Measurements from ENCODE around the gene TPPP. TPM values are rescaled to one million over a fixed set of nuclear protein-coding genes. Genes with fewer than 3 reads are reported as not detected.
"Not testable (repeated sequence)": the region's sequence is repeated elsewhere in the genome, so short reads cannot be mapped to it uniquely, and the experiment has no call there.

The TPPP gene
- total and polyA plus RNA-seq, 2 experiments from 2014 or later = not detected

DNA sequence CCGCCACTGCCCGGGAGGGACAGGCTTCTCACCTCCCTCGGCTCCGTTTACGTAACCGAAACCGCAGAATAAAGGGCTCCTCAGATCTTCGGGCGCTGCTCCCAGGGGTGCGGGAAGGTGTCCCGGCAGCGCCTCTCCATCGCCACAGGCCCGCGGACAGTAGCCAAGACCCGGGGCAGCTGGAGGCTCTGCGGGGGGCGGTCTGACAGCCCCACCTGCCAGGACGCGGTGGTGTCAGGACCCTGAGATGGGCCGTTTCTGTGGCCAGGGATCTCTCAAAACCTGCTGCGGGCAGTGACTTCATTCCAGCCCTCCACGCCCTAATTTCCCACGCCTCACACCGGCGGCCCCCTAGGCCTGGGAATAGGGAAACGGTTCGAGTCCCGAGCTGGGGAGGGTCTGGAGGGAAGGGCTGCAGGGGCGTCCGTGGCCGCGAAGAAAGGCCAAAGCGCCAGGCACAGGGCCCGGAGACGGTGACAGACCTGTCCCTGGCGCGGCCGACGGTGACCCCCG lies 567 bp downstream of the TPPP start:
- DNase-seq; H3K9me3 ChIP-seq (ENCODE audit: low read depth); in situ Hi-C loops (cut with MboI); H3K4me1 ChIP-seq (ENCODE audit: insufficient read depth); H4K20me1 ChIP-seq (ENCODE audit: insufficient read depth); H3K9ac ChIP-seq; H2AFZ ChIP-seq; H3K27me3 ChIP-seq (replicated peaks; ENCODE audit: insufficient read depth); H3K9me2 ChIP-seq (ENCODE audit: insufficient read depth); H3K36me3 ChIP-seq (ENCODE audit: low read depth); H3K27ac ChIP-seq; H3K79me2 ChIP-seq (ENCODE audit: insufficient read depth); H3F3A ChIP-seq (ENCODE audit: insufficient read depth): not testable (repeated sequence)
- TF ChIP-seq EZH2 (IDR thresholded peaks at IDR 0.05; ENCODE audit: insufficient read depth, poor library complexity, severe bottlenecking) = peak; percentile 80
- 0 to 1% methylated on average over 20 to 36 of the region's 41 CpGs for WGBS, 2 experiments (ENCODE audit: low coverage in 1 of 2, low lambda C conversion rate in 2 of 2, missing lambda C conversion rate in 2 of 2)
- H3K4me2 ChIP-seq (ENCODE audit: unreplicated experiment) = peak overlapping the region; percentile 28
- peak overlapping the region; percentile 5; the same call in 1 of the 2 replicates for H3K4me3 ChIP-seq

DNA sequence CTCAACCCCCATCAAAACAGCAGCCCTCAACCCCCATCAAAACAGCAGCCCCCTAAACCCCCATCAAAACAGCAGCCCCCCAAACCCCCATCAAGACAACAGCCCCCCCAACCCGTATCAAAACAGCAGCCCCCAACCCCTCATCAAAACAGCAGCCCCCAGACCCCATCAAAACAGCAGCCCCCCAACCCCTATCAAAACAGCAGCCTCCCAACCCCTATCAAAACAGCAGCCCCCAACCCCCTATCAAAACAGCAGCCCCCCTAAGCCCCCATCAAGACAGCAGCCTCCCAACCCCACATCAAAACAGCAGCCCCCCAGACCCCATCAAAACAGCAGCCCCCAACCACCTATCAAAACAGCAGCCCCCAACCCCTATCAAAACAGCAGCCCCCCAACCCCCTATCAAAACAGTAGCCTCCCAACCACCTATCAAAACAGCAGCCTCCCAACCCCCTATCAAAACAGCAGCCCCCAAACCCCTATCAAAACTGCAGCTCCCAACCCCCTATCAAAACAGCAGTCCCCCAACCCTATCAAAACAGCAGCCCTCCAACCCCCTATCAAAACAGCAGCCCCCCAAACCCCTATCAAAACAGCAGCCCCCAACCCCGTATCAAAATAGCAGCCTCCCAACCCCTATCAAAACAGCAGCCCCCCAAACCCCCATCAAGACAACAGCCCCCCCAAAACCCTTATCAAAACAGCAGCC lies 1.2 kb downstream of the TPPP start:
- in situ Hi-C loops (cut with MboI) = no loop called here
- Histone ChIP-seq H3K9me3 (ENCODE audit: low read depth) (no peaks in the 10 kb centered on the region), H3K9ac (no peak overlapping the region), H3K79me2 (ENCODE audit: insufficient read depth) (no peaks in the 10 kb centered on the region), H3K27me3 (replicated peaks; ENCODE audit: insufficient read depth) (no peaks in the 10 kb centered on the region), H3K4me3 (no peak overlapping the region), H3K36me3 (ENCODE audit: low read depth) (no peaks in the 10 kb centered on the region), H3K9me2 (ENCODE audit: insufficient read depth) (no peaks in the 10 kb centered on the region), H3K27ac (no peak overlapping the region), H3F3A (ENCODE audit: insufficient read depth) (no peaks in the 10 kb centered on the region), H3K4me1 (ENCODE audit: insufficient read depth) (no peaks in the 10 kb centered on the region), H4K20me1 (ENCODE audit: insufficient read depth) (no peaks in the 10 kb centered on the region), H2AFZ (no peak overlapping the region), H3K4me2 (ENCODE audit: unreplicated experiment) (no peak overlapping the region)
- no peak for DNase-seq
- TF ChIP-seq EZH2phosphoT487 (IDR thresholded peaks at IDR 0.05; ENCODE audit: insufficient read depth, low read depth) (no peak), EZH2 (IDR thresholded peaks at IDR 0.05; ENCODE audit: insufficient read depth, poor library complexity, severe bottlenecking) (no peak)
- 0 to 20% methylated on average over 1 to 2 of the region's 2 CpGs for WGBS, 2 experiments (ENCODE audit: low coverage in 1 of 2, low lambda C conversion rate in 2 of 2, missing lambda C conversion rate in 2 of 2)

DNA sequence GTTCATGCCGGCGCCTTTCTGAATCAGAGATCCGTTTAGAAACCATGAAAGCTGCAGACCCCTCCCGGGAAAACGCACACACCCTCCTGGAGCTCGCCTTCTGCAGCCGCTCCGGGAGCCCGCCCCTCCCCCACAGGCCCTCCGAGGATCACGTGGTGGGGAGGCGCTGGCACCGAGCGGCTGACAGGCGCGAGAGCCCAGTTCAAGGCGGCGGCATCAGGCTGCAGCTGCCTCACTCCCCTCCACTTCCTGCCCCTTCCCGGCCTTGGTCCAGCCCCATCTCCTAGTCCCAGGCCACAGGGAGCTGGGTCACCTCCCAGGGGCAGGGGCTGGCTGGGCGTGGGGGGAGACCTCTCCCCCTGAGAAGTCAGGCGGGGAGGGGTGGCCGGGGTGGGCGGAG lies 2.1 kb downstream of the TPPP start:
- H3K27me3 ChIP-seq (replicated peaks; ENCODE audit: insufficient read depth); H3F3A ChIP-seq (ENCODE audit: insufficient read depth); H3K9me3 ChIP-seq (ENCODE audit: low read depth); H4K20me1 ChIP-seq (ENCODE audit: insufficient read depth); in situ Hi-C loops (cut with MboI); DNase-seq; H3K4me1 ChIP-seq (ENCODE audit: insufficient read depth); H3K36me3 ChIP-seq (ENCODE audit: low read depth); H2AFZ ChIP-seq; H3K4me2 ChIP-seq (ENCODE audit: unreplicated experiment); H3K27ac ChIP-seq; H3K79me2 ChIP-seq (ENCODE audit: insufficient read depth); H3K9ac ChIP-seq; H3K9me2 ChIP-seq (ENCODE audit: insufficient read depth); H3K4me3 ChIP-seq: not testable (repeated sequence)
- WGBS, 2 experiments (ENCODE audit: low coverage in 1 of 2, low lambda C conversion rate in 2 of 2, missing lambda C conversion rate in 2 of 2) = 2 to 20% methylated on average over 1 to 14 of the region's 23 CpGs

DNA sequence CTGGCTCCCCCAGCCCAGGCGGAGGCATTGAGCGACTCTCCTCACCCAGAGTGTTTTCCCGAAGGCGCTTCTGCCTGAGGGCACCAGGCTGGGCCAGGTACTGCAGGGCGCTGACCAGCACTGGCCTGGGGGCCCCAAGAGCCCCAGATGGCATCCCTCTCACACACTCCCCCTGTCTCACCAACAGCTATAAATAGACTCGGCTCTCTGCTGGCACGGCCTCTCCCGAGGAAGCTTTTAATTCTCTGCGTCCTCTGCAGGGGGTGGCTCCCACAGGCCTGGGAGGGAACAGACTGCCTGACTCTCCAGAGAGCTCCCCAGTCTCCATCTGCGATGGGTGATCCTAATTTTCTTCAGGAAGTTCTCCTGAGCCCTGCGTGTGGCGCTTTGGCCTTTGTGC lies 2.9 kb downstream of the TPPP start:
- H3K27ac ChIP-seq; H3K79me2 ChIP-seq (ENCODE audit: insufficient read depth); H3K9me3 ChIP-seq (ENCODE audit: low read depth); H2AFZ ChIP-seq; in situ Hi-C loops (cut with MboI); H3K36me3 ChIP-seq (ENCODE audit: low read depth); H3K4me2 ChIP-seq (ENCODE audit: unreplicated experiment); H4K20me1 ChIP-seq (ENCODE audit: insufficient read depth); DNase-seq; H3K9ac ChIP-seq; H3K4me3 ChIP-seq; H3K27me3 ChIP-seq (replicated peaks; ENCODE audit: insufficient read depth); H3K4me1 ChIP-seq (ENCODE audit: insufficient read depth); H3F3A ChIP-seq (ENCODE audit: insufficient read depth); H3K9me2 ChIP-seq (ENCODE audit: insufficient read depth): not testable (repeated sequence)
- no CpG with 5 or more reads among the region's 12 CpGs for WGBS, 2 experiments (ENCODE audit: low coverage in 1 of 2, low lambda C conversion rate in 2 of 2, missing lambda C conversion rate in 2 of 2)

DNA sequence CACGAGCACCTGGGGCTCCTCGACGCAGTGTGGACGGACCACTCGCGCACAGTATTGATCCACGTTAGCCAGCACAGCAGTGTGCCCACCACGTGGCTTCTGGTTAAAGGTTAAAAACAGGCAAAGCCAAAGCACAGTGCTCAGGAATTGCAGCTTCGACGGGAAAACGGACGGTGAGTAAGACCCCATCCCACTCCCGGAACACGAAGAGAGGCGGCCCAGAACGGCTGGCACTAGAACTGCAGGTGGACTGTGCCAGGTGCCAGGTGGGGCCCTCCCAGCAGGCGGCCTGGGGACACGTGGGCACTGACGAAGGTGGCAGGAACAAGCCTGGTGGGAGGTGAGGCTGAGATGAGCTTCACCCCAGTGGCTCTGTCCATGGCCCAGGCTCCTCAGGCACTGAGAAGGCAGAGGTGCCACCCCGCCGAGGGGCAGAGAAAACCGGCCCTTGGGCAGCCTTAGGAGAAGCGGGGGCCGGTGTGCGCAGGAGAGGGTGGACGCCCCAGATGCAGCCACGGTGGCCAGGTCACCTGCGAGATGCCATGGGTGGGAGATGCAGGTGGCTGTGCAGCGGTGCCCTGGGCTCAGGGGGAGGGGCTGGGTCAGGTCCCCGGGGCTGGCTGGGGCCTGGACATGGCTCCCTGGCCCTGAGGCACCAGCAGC lies 4.7 kb downstream of the TPPP start:
- H3K9me2 ChIP-seq (ENCODE audit: insufficient read depth); DNase-seq; H3K9me3 ChIP-seq (ENCODE audit: low read depth); H3K4me2 ChIP-seq (ENCODE audit: unreplicated experiment); H3K27ac ChIP-seq; H4K20me1 ChIP-seq (ENCODE audit: insufficient read depth); H2AFZ ChIP-seq; H3K27me3 ChIP-seq (replicated peaks; ENCODE audit: insufficient read depth); H3K36me3 ChIP-seq (ENCODE audit: low read depth); H3K9ac ChIP-seq; H3K4me1 ChIP-seq (ENCODE audit: insufficient read depth); in situ Hi-C loops (cut with MboI); H3F3A ChIP-seq (ENCODE audit: insufficient read depth); H3K79me2 ChIP-seq (ENCODE audit: insufficient read depth); H3K4me3 ChIP-seq: not testable (repeated sequence)
- 86% methylated on average over 20 to 24 of the region's 30 CpGs for WGBS, 2 experiments (ENCODE audit: low coverage in 1 of 2, low lambda C conversion rate in 2 of 2, missing lambda C conversion rate in 2 of 2)

DNA sequence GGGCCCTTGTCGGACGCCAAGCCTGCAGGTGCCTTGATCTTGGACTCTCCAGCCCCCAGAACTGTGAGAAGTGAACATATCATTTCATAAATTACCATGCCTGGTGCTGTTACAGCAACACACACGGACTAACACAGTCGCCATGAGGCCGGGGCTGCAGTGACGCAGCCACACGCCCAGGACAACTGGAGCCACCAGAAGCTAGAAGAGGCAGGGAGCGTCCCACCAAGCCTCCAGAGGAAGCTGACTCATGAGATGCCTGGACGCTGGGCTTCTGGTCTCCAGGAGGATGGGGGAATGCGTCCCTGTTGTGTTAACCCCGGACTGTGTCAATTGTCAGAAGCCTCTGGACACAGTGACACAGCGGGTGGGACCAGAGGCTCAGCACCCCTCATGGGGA lies 6.2 kb downstream of the TPPP start:
- H3K4me3 ChIP-seq; H3K9me2 ChIP-seq (ENCODE audit: insufficient read depth); H3K4me2 ChIP-seq (ENCODE audit: unreplicated experiment); H2AFZ ChIP-seq; H3K27ac ChIP-seq; H4K20me1 ChIP-seq (ENCODE audit: insufficient read depth); DNase-seq; H3K4me1 ChIP-seq (ENCODE audit: insufficient read depth); in situ Hi-C loops (cut with MboI); H3K9me3 ChIP-seq (ENCODE audit: low read depth); H3K27me3 ChIP-seq (replicated peaks; ENCODE audit: insufficient read depth); H3K36me3 ChIP-seq (ENCODE audit: low read depth); H3K9ac ChIP-seq; H3F3A ChIP-seq (ENCODE audit: insufficient read depth); H3K79me2 ChIP-seq (ENCODE audit: insufficient read depth): not testable (repeated sequence)
- WGBS, 2 experiments (ENCODE audit: low coverage in 1 of 2, low lambda C conversion rate in 2 of 2, missing lambda C conversion rate in 2 of 2) = 57 to 70% methylated on average over 5 to 6 of the region's 12 CpGs

DNA sequence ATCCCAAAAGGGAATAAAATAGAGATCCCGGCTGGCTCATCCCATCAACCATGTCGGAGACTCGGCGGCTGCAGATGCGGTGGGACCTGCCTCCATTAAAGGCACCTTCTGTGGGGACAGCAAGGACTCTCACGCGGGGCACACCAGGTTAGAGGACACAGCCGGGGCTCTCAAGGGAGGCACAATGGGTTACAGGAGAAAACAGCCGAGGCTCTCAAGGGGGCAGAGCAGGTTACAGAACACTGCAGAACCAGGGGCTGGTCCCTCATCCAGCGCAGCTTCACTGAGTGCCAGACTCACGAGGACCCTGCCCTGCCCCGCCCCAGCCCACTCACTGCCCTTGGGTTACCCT lies 7.0 kb downstream of the TPPP start:
- H2AFZ ChIP-seq; H3K9me2 ChIP-seq (ENCODE audit: insufficient read depth); DNase-seq; H3K4me2 ChIP-seq (ENCODE audit: unreplicated experiment); H3K36me3 ChIP-seq (ENCODE audit: low read depth); H3K27ac ChIP-seq; H3K79me2 ChIP-seq (ENCODE audit: insufficient read depth); H3F3A ChIP-seq (ENCODE audit: insufficient read depth); H3K9ac ChIP-seq; H3K9me3 ChIP-seq (ENCODE audit: low read depth); H3K27me3 ChIP-seq (replicated peaks; ENCODE audit: insufficient read depth); in situ Hi-C loops (cut with MboI); H3K4me1 ChIP-seq (ENCODE audit: insufficient read depth); H4K20me1 ChIP-seq (ENCODE audit: insufficient read depth); H3K4me3 ChIP-seq: not testable (repeated sequence)
- 89 to 95% methylated on average over 11 of the region's 12 CpGs for WGBS, 2 experiments (ENCODE audit: low coverage in 1 of 2, low lambda C conversion rate in 2 of 2, missing lambda C conversion rate in 2 of 2)

Measured in GM23248 (cell line).